ENCODE measurements around the gene HES6. TPM values are rescaled to one million over a fixed set of nuclear protein-coding genes. Genes with fewer than 3 reads are reported as not detected.

Gene HES6
- total RNA-seq, 1 donor from 2014 or later = 5.0 TPM

DNA sequence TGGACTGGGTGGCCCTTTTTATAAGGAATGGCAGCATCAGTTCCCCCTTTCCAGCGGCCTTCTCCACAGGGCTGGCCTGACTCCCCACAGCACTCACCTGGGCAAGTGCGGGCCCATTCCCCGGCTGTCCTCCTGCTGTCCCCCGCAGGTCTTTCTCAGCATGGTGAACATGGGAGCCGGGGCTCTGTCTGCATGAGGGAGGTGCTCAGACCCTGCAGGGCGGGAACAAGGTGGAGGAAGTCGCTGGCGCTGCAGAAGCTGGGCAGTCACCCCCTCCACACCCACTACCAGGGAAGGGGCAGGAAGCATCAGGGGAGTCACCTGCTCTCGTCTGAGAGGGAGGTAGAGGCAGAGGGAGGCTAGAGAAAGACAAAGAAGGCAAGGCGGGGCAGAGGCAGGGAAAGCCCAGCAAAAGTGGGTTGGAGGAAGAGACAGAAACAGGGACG, 12.2 kb downstream of the HES6 start:
- no peak overlapping the region for H3K27ac Mint-ChIP-seq (ENCODE audit: unreplicated experiment)
- no peak overlapping the region for H3K4me3 Mint-ChIP-seq (ENCODE audit: unreplicated experiment)
- H3K9me3 Mint-ChIP-seq (ENCODE audit: unreplicated experiment) = no peaks in the 10 kb centered on the region
- peaks cover 22% of the 10 kb centered on the region for H3K4me1 Mint-ChIP-seq (ENCODE audit: unreplicated experiment)
- peaks cover 3% of the 10 kb centered on the region for H3K36me3 Mint-ChIP-seq (ENCODE audit: low read depth, unreplicated experiment)
- TF ChIP-seq, protein P1, sequence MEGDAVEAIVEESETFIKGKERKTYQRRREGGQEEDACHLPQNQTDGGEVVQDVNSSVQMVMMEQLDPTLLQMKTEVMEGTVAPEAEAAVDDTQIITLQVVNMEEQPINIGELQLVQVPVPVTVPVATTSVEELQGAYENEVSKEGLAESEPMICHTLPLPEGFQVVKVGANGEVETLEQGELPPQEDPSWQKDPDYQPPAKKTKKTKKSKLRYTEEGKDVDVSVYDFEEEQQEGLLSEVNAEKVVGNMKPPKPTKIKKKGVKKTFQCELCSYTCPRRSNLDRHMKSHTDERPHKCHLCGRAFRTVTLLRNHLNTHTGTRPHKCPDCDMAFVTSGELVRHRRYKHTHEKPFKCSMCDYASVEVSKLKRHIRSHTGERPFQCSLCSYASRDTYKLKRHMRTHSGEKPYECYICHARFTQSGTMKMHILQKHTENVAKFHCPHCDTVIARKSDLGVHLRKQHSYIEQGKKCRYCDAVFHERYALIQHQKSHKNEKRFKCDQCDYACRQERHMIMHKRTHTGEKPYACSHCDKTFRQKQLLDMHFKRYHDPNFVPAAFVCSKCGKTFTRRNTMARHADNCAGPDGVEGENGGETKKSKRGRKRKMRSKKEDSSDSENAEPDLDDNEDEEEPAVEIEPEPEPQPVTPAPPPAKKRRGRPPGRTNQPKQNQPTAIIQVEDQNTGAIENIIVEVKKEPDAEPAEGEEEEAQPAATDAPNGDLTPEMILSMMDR (IDR thresholded peaks at IDR 0.05; ENCODE audit: unreplicated experiment) = no peak
- peaks cover 10% of the 10 kb centered on the region for H3K27me3 Mint-ChIP-seq (ENCODE audit: unreplicated experiment)
- DNase-seq (ENCODE audit: low spot score) = no peak

DNA sequence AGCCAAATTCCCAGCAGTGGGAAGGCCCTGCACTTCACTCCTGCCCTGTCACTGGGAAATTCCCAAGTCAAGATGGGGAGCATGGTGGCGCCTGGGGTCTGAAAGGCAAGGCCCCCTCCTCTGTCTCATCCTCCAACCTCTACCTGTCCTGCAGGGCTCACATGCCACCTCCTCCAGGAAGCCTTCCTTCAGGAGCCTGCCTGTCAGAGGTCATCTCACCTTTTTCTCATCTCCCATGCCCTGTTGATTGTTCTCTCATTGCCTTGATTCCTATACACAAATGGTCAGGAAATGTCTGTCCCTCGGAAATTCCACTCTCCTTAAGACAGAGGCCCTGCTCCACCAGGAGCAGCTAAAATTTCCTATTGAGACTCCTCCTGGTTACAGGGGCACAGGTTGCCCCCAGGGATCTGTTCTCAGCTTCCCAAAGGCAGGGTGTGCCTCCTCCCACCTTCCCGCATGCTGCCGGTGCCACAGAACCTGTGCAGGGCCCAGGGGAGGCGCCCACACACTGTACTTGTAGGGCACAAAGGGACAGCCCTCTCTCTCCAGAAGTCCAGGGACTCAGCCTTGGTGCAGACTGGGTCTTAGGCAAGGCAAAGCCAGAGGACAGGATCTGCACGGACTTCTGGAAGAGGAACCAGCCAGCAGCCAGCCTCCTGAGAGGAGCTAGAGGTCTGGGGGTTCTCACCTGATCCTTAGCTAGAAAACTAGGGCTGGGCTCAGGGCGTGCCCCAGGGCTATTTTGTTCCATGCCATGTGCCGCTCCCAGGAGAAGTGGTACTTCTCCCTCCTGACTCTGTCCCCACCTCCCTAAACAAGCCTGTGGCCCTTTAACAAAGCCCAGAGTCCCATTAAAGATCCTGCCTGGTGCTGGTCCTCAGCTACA, 12.9 kb downstream of the HES6 start:
- peaks cover 2% of the 10 kb centered on the region for H3K36me3 Mint-ChIP-seq (ENCODE audit: low read depth, unreplicated experiment)
- H3K4me1 Mint-ChIP-seq (ENCODE audit: unreplicated experiment) = peaks cover 20% of the 10 kb centered on the region
- no peak for DNase-seq (ENCODE audit: low spot score)
- no peak overlapping the region for H3K27ac Mint-ChIP-seq (ENCODE audit: unreplicated experiment)
- H3K27me3 Mint-ChIP-seq (ENCODE audit: unreplicated experiment) = peaks cover 10% of the 10 kb centered on the region
- no peak overlapping the region for H3K4me3 Mint-ChIP-seq (ENCODE audit: unreplicated experiment)
- no peaks in the 10 kb centered on the region for H3K9me3 Mint-ChIP-seq (ENCODE audit: unreplicated experiment)
- TF ChIP-seq, protein P1 (IDR thresholded peaks at IDR 0.05; ENCODE audit: unreplicated experiment) = no peak

DNA sequence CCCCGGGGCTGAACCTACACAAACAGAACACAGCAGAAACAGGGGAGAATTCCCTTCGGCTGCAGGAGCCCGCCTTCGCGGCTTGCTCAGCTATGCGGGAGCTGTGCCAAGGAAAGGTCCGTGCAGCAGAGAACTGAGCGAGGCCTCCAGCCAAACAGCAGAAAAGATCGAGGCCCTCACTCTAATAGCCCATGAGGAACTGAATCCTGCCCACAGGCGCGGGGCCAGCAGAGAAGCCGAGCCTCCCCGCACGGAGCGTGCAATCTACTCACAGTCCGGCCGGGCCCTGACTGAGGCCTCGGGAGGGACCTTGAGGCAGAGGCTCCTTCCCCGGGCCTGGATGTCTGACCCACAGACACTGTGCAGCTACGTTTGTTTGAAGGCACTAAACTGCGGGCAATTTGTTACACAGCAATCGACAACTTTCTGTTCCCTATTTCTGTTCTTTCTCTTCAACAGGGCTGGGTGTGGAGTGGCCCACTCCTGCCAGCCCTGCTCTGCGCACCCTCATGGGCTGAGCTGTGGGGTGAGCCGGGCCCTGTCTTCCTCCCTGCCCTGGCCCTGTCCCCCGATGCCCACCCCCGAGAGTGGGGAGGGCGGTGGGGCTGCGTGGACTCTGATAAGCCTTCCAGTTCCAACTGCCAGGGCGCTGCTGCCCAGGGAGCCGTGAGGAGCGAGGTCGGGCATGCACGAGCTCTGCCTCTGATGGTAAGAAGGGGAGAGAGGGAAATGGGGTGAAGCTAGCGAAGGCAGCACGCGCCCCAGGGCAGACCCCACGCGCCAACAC, 13.7 kb downstream of the HES6 start:
- Mint-ChIP-seq H3K4me3 (ENCODE audit: unreplicated experiment) (no peak overlapping the region), H3K27ac (ENCODE audit: unreplicated experiment) (no peak overlapping the region), H3K4me1 (ENCODE audit: unreplicated experiment) (peaks cover 16% of the 10 kb centered on the region), H3K9me3 (ENCODE audit: unreplicated experiment) (no peaks in the 10 kb centered on the region), H3K36me3 (ENCODE audit: low read depth, unreplicated experiment) (no peaks in the 10 kb centered on the region), H3K27me3 (ENCODE audit: unreplicated experiment) (peaks cover 10% of the 10 kb centered on the region)
- DNase-seq (ENCODE audit: low spot score) = no peak
- TF ChIP-seq, protein P1 (IDR thresholded peaks at IDR 0.05; ENCODE audit: unreplicated experiment) = no peak

DNA sequence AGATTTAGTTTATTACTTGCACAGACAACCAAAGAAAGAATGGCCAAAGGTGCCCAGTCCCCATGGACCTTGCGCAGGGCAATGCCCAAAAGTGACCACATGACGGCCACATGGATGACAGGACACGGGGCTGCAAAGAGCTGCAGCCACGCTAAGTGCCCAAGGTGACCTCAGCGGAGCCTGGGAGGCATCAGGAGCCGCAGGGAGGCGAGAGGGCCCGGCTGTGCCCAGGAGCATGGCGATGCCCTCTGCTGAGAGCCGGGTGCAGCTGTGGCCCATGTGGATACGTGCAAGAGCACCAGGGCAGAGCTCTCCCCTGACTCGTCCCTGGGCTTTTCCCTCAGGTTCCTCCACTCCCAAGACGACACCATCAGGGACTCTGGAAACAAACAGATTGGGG, 14.7 kb downstream of the HES6 start:
- H3K27ac Mint-ChIP-seq (ENCODE audit: unreplicated experiment) = no peak overlapping the region
- H3K36me3 Mint-ChIP-seq (ENCODE audit: low read depth, unreplicated experiment) = no peaks in the 10 kb centered on the region
- peaks cover 5% of the 10 kb centered on the region for H3K27me3 Mint-ChIP-seq (ENCODE audit: unreplicated experiment)
- H3K9me3 Mint-ChIP-seq (ENCODE audit: unreplicated experiment) = no peaks in the 10 kb centered on the region
- no peak overlapping the region for H3K4me3 Mint-ChIP-seq (ENCODE audit: unreplicated experiment)
- DNase-seq (ENCODE audit: low spot score) = no peak
- TF ChIP-seq, protein P1 (IDR thresholded peaks at IDR 0.05; ENCODE audit: unreplicated experiment) = no peak
- H3K4me1 Mint-ChIP-seq (ENCODE audit: unreplicated experiment) = peaks cover 10% of the 10 kb centered on the region
